ENCODE results near the gene EHMT1. TPM values are rescaled to one million over a fixed set of nuclear protein-coding genes. Genes with fewer than 3 reads are reported as not detected.
A peak's percentile ranks its signal among the peaks of the same experiment; 100 is the strongest.

EHMT1 gene
- polyA plus RNA-seq, 3 donors: 10.1 to 46.5 (median 15.0) TPM

- no peak overlapping the region for H2AFZ ChIP-seq (ENCODE audit: insufficient read depth, low read depth, low read length, poor library complexity, severe bottlenecking)
- 100% methylated on average over 1 of the region's 7 CpGs for WGBS (ENCODE audit: insufficient coverage)
- H3K36me3 ChIP-seq (replicated peaks in 1 of 2; ENCODE audit: control insufficient read depth in 1 of 2, insufficient read depth in 2 of 2, low read length in 2 of 2): no peaks in the 10 kb centered on the region
- no peak for TF ChIP-seq CTCF (IDR thresholded peaks at IDR 0.05)
- H3K9ac ChIP-seq (ENCODE audit: insufficient read depth, low read length, poor library complexity, severe bottlenecking): no peak overlapping the region
- H3K4me1 ChIP-seq (ENCODE audit: control insufficient read depth in 1 of 2, insufficient read depth in 2 of 2, low read length in 2 of 2): peaks cover 48 to 52% of the 10 kb centered on the region in 2 donors
- peak overlapping the region in 4 of 7 donors; percentile 18 to 68 (median 46) for H3K27ac Mint-ChIP-seq
- no peak overlapping the region for H3K4me2 ChIP-seq (replicated peaks; ENCODE audit: extremely low read depth, low read length, poor library complexity, severe bottlenecking)
- DNase-seq: no peak
- H3K9me3 Mint-ChIP-seq: no peaks in the 10 kb centered on the region
- peaks cover 87% of the 10 kb centered on the region for H4K20me1 ChIP-seq (ENCODE audit: insufficient read depth, low read length)
- peak overlapping the region in 1 of 2 donors; percentile 69 for H3K27ac ChIP-seq (ENCODE audit: low read depth in 1 of 2, low read length in 2 of 2)
- H3K4me1 Mint-ChIP-seq: peaks cover 68% of the 10 kb centered on the region
- peaks cover 0 to 2% (median 0%) of the 10 kb centered on the region in 3 donors for H3K27me3 Mint-ChIP-seq (ENCODE audit: low read depth in 3 of 3)
- H3K9me3 ChIP-seq (replicated peaks in 1 of 2; ENCODE audit: control insufficient read depth in 1 of 2, insufficient read depth in 1 of 2, low read length in 2 of 2): no peaks in the 10 kb centered on the region
- H3K4me3 Mint-ChIP-seq: no peak overlapping the region
- peaks cover 4 to 8% of the 10 kb centered on the region in 2 donors for H3K36me3 Mint-ChIP-seq
- no peak overlapping the region for H3K4me3 ChIP-seq (replicated peaks in 1 of 3; ENCODE audit: low read depth in 2 of 3, low read length in 3 of 3)
- intact Hi-C loops (cut with micrococcal nuclease): no loop called here
- no peaks in the 10 kb centered on the region for H3K27me3 ChIP-seq (ENCODE audit: control insufficient read depth in 2 of 2, insufficient read depth in 2 of 2, low read length in 2 of 2)
- H3K79me2 ChIP-seq (ENCODE audit: insufficient read depth, low read length): peaks cover 95% of the 10 kb centered on the region
These were observed 69.5 kb downstream of the EHMT1 start for GRCh38 chr9:137688261-137688660.

GRCh38 chr9:137688725-137689124, 69.9 kb downstream of the EHMT1 start:
- DNase-seq: peak; percentile 57 to 70 (median 66)
- 23% methylated on average over 6 of the region's 8 CpGs for WGBS (ENCODE audit: insufficient coverage)
- peaks cover 48 to 52% of the 10 kb centered on the region in 2 donors for H3K4me1 ChIP-seq (ENCODE audit: control insufficient read depth in 1 of 2, insufficient read depth in 2 of 2, low read length in 2 of 2)
- no peaks in the 10 kb centered on the region for H3K9me3 ChIP-seq (replicated peaks in 1 of 2; ENCODE audit: control insufficient read depth in 1 of 2, insufficient read depth in 1 of 2, low read length in 2 of 2)
- Mint-ChIP-seq H3K9me3 (no peaks in the 10 kb centered on the region), H3K4me1 (peaks cover 68% of the 10 kb centered on the region), H3K36me3 (peaks cover 4 to 8% of the 10 kb centered on the region in 2 donors), H3K27ac (peak overlapping the region; percentile 31 to 83 (median 72)), H3K4me3 (no peak overlapping the region), H3K27me3 (ENCODE audit: low read depth in 3 of 3) (peaks cover 0 to 2% (median 0%) of the 10 kb centered on the region in 3 donors)
- no peak for TF ChIP-seq CTCF (IDR thresholded peaks at IDR 0.05)
- H2AFZ ChIP-seq (ENCODE audit: insufficient read depth, low read depth, low read length, poor library complexity, severe bottlenecking): no peak overlapping the region
- H3K27me3 ChIP-seq (ENCODE audit: control insufficient read depth in 2 of 2, insufficient read depth in 2 of 2, low read length in 2 of 2): no peaks in the 10 kb centered on the region
- no peak overlapping the region for H3K4me2 ChIP-seq (replicated peaks; ENCODE audit: extremely low read depth, low read length, poor library complexity, severe bottlenecking)
- H3K9ac ChIP-seq (ENCODE audit: insufficient read depth, low read length, poor library complexity, severe bottlenecking): no peak overlapping the region
- H3K36me3 ChIP-seq (replicated peaks in 1 of 2; ENCODE audit: control insufficient read depth in 1 of 2, insufficient read depth in 2 of 2, low read length in 2 of 2): no peaks in the 10 kb centered on the region
- peaks cover 93% of the 10 kb centered on the region for H3K79me2 ChIP-seq (ENCODE audit: insufficient read depth, low read length)
- no peak overlapping the region for H3K4me3 ChIP-seq (replicated peaks in 1 of 3; ENCODE audit: low read depth in 2 of 3, low read length in 3 of 3)
- peaks cover 82% of the 10 kb centered on the region for H4K20me1 ChIP-seq (ENCODE audit: insufficient read depth, low read length)
- H3K27ac ChIP-seq (ENCODE audit: low read depth in 1 of 2, low read length in 2 of 2): peak overlapping the region in 1 of 2 donors; percentile 69
- intact Hi-C loops (cut with micrococcal nuclease): no loop called here
